ENCODE results near the gene RARRES2. TPM values are rescaled to one million over a fixed set of nuclear protein-coding genes. Genes with fewer than 3 reads are reported as not detected.

The RARRES2 gene
- total and polyA plus RNA-seq, 2 of the 13 experiments (the other 11 are each of a cell fraction or from before 2014, with no cell fraction given): 134 to 172 TPM

GRCh38 chr7:150383710-150384397 lies 42.4 kb upstream of the RARRES2 start (continued):
- TF ChIP-seq ZNF800 (CRISPR knock-in tag; IDR thresholded peaks at IDR 0.05) (no peak), MTF1 (CRISPR knock-in tag; IDR thresholded peaks at IDR 0.05) (no peak), ELK4 (CRISPR knock-in tag; IDR thresholded peaks at IDR 0.05; ENCODE audit: borderline replicate concordance) (no peak), GMEB2 (CRISPR knock-in tag; IDR thresholded peaks at IDR 0.05; ENCODE audit: low read depth) (no peak), ADNP (CRISPR knock-in tag; IDR thresholded peaks at IDR 0.05) (no peak), SRY (CRISPR knock-in tag; IDR thresholded peaks at IDR 0.05) (no peak), POLR2AphosphoS5 (IDR thresholded peaks at IDR 0.05; ENCODE audit: low read depth, low read length) (peak; percentile 95), RFX1 (IDR thresholded peaks at IDR 0.05) (peak; percentile 94), THAP11 (CRISPR knock-in tag; IDR thresholded peaks at IDR 0.05) (peak; percentile 44; the same call in 1 of the 2 replicates), BCLAF1 (IDR thresholded peaks at IDR 0.05) (no peak), FOXA3 (CRISPR knock-in tag; IDR thresholded peaks at IDR 0.05) (peak; percentile 35), ZNF292 (CRISPR knock-in tag; IDR thresholded peaks at IDR 0.05; ENCODE audit: borderline replicate concordance, low read depth) (peak; percentile 96), MTA1 (CRISPR knock-in tag; IDR thresholded peaks at IDR 0.05; ENCODE audit: borderline replicate concordance) (peak; percentile 68; the same call in 1 of the 2 replicates), YEATS2 (CRISPR knock-in tag; IDR thresholded peaks at IDR 0.05; ENCODE audit: borderline replicate concordance) (peak; percentile 67; the same call in 1 of the 2 replicates), ZNF138 (CRISPR knock-in tag; IDR thresholded peaks at IDR 0.05; ENCODE audit: low read depth) (no peak), FOXM1 (CRISPR knock-in tag; IDR thresholded peaks at IDR 0.05) (no peak), ISX (CRISPR knock-in tag; conservative IDR thresholded peaks at IDR 0.05) (no peak), RBM39 (IDR thresholded peaks at IDR 0.05; ENCODE audit: low read depth, low read length, poor library complexity, severe bottlenecking) (peak; percentile 80), TSC22D2 (CRISPR knock-in tag; IDR thresholded peaks at IDR 0.05; ENCODE audit: borderline replicate concordance) (no peak), MYPOP (CRISPR knock-in tag; IDR thresholded peaks at IDR 0.05) (0 out of 2 replicates have a peak, but pooled peaks have one; percentile 50)

Data from HepG2 (cell line).